IMR-90 (cell line): ENCODE results near the gene SPTLC2. TPM values are rescaled to one million over a fixed set of nuclear protein-coding genes. Genes with fewer than 3 reads are reported as not detected.

ENCODE experiments used
- ATAC-seq: fragments of 200-7000 bp; cut with Tn5 transposase; 2 replicates; pipeline ENCODE4 v1.9.1; 2020; ENCODE audit warnings: low read depth, mild to moderate bottlenecking, moderate library complexity
- BruUV-seq: library from RNA; stranded (reverse); fragments of 400-500 nt; replicated peaks from 2 replicates; lab custom pipeline; 2021; lab: Mats Ljungman, UMichigan
- CTCF ChIA-PET: fragments of 300-600 bp; formaldehyde crosslinking; extraction: SDS; loops from one replicate; lab custom pipeline; 2021; ENCODE audit warnings: antibody characterized with exemption; lab: Yijun Ruan, JAX
- POLR2A ChIA-PET: fragments of 300-600 bp; sonication (Branson Sonifier 250); formaldehyde crosslinking; loops from one replicate; lab custom pipeline; 2022; ENCODE audit warnings: antibody characterized with exemption; ENCODE audit not compliant: unreplicated experiment; lab: Charles Lee
- DNase-seq: peaks from one replicate; pipeline ENCODE4 v3.0.0; 2013
- H2AFZ ChIP-seq: replicated peaks from 2 replicates; pipeline ENCODE3; 2013; ENCODE audit warnings: low read length, mild to moderate bottlenecking; ENCODE audit not compliant: poor library complexity
- H2AK5ac ChIP-seq: 2 replicates; pipeline ENCODE4 v1.6.1; 2013; ENCODE audit warnings: low read depth, low read length, inconsistent platforms
- H2AK9ac ChIP-seq: replicated peaks from 2 replicates; pipeline ENCODE3; 2013; ENCODE audit warnings: mild to moderate bottlenecking, low read depth, low read length, moderate library complexity; ENCODE audit not compliant: poor library complexity
- H2BK120ac ChIP-seq: 2 replicates; pipeline ENCODE4 v1.6.1; 2013; ENCODE audit warnings: low read depth, low read length, inconsistent platforms
- H2BK15ac ChIP-seq: 3 replicates; pipeline ENCODE4 v1.6.1; 2013; ENCODE audit warnings: low read depth, low read length, inconsistent platforms
- H2BK20ac ChIP-seq: 2 replicates; pipeline ENCODE4 v1.6.1; 2013; ENCODE audit warnings: low read depth, mild to moderate bottlenecking, inconsistent platforms, low read length, moderate library complexity
- H2BK5ac ChIP-seq: 2 replicates; pipeline ENCODE4 v1.6.1; 2013; ENCODE audit warnings: mild to moderate bottlenecking, low read depth, low read length, inconsistent platforms; ENCODE audit not compliant: poor library complexity, severe bottlenecking
- H3K14ac ChIP-seq: replicated peaks from 2 replicates; pipeline ENCODE4 v1.6.1; 2013; ENCODE audit warnings: low read depth, low read length, inconsistent platforms
- H3K18ac ChIP-seq: 2 replicates; pipeline ENCODE4 v1.6.1; 2013; ENCODE audit warnings: low read depth, low read length, control low read depth
- H3K23ac ChIP-seq: 2 replicates; pipeline ENCODE4 v1.6.1; 2013; ENCODE audit warnings: low read depth, low read length, inconsistent platforms
- H3K27ac ChIP-seq: 2 replicates; pipeline ENCODE4 v1.5.1; 2013; ENCODE audit warnings: mild to moderate bottlenecking, control low read depth, low read length; ENCODE audit not compliant: insufficient read depth
- H3K27me3 ChIP-seq: 2 replicates; pipeline ENCODE4 v1.6.1; 2013; ENCODE audit warnings: low read length; ENCODE audit not compliant: control insufficient read depth, insufficient read depth
- H3K36me3 ChIP-seq: 2 replicates; pipeline ENCODE4 v1.6.1; 2013; ENCODE audit warnings: low read length, mixed read lengths; ENCODE audit not compliant: control insufficient read depth, insufficient read depth
- H3K4ac ChIP-seq: 2 replicates; pipeline ENCODE4 v1.6.1; 2013; ENCODE audit warnings: low read depth, low read length, inconsistent platforms
- H3K4me1 ChIP-seq: 2 replicates; pipeline ENCODE4 v1.6.1; 2013; ENCODE audit warnings: low read length, mixed read lengths; ENCODE audit not compliant: control insufficient read depth, insufficient read depth
- H3K4me2 ChIP-seq: 2 replicates; pipeline ENCODE4 v1.6.1; 2013; ENCODE audit warnings: low read depth, mild to moderate bottlenecking, control low read depth, low read length, moderate library complexity
- H3K4me3 ChIP-seq: 2 replicates; pipeline ENCODE4 v1.5.1; 2013; ENCODE audit warnings: low read depth, mild to moderate bottlenecking, control low read depth, low read length, moderate library complexity; ENCODE audit not compliant: insufficient read depth
- H3K56ac ChIP-seq: 2 replicates; pipeline ENCODE4 v1.6.1; 2013; ENCODE audit warnings: low read length, inconsistent platforms; ENCODE audit not compliant: insufficient read depth; ENCODE audit errors: extremely low read depth
- H3K79me1 ChIP-seq, 2 experiments: 2 replicates each; pipeline ENCODE4 v1.6.1; 2013; ENCODE audit warnings: low read length in 2 of 2, inconsistent platforms in 1 of 2, low read depth in 1 of 2
- H3K9ac ChIP-seq: 2 replicates; pipeline ENCODE4 v1.6.1; 2013; ENCODE audit warnings: low read depth, low read length, control low read depth
- H3K9me1 ChIP-seq: 2 replicates; pipeline ENCODE4 v1.6.1; 2013; ENCODE audit warnings: low read length, inconsistent platforms; ENCODE audit not compliant: insufficient read depth
- H3K9me3 ChIP-seq: 2 replicates; pipeline ENCODE4 v1.6.1; 2013; ENCODE audit warnings: low read length; ENCODE audit not compliant: control insufficient read depth, insufficient read depth
- H4K20me1 ChIP-seq: 2 replicates; pipeline ENCODE4 v1.6.1; 2013; ENCODE audit warnings: low read length, inconsistent platforms; ENCODE audit not compliant: insufficient read depth
- H4K5ac ChIP-seq: 2 replicates; pipeline ENCODE4 v1.6.1; 2013; ENCODE audit warnings: mild to moderate bottlenecking, low read depth, low read length, control low read depth
- H4K8ac ChIP-seq, 2 experiments: 2 replicates each; pipeline ENCODE4 v1.6.1; 2013; ENCODE audit warnings: low read depth in 2 of 2, low read length in 2 of 2, control low read depth in 1 of 2, inconsistent platforms in 1 of 2
- H4K91ac ChIP-seq: 2 replicates; pipeline ENCODE4 v1.6.1; 2013; ENCODE audit warnings: low read depth, low read length, inconsistent platforms; ENCODE audit not compliant: insufficient read depth
- BHLHE40 ChIP-seq: fragments of 150-350 bp; IDR thresholded peaks from 2 replicates; pipeline ENCODE4 v1.6.1; 2016; ENCODE audit warnings: mild to moderate bottlenecking, low read depth, low read length
- CEBPB ChIP-seq: IDR thresholded peaks from 2 replicates; pipeline ENCODE4 v1.6.1; 2012; ENCODE audit warnings: low read depth, low read length, improper control_type of control experiment
- FOS ChIP-seq: fragments of 150-350 bp; IDR thresholded peaks from 2 replicates; pipeline ENCODE4 v1.6.1; 2016; ENCODE audit warnings: low read depth, low read length
- NFE2L2 ChIP-seq: fragments of 150-350 bp; IDR thresholded peaks from 2 replicates; pipeline ENCODE4 v1.6.1; 2016; ENCODE audit warnings: low read depth, mild to moderate bottlenecking, low read length
- POLR2A ChIP-seq: IDR thresholded peaks from 2 replicates; pipeline ENCODE4 v1.6.1; 2012; ENCODE audit warnings: mild to moderate bottlenecking, low read depth, low read length
- WGBS, 2 experiments: methylation state at CpG; one replicate each; pipeline versions ENCODE4 v1.1.5 to v1.1.7; 2013; ENCODE audit warnings: missing lambda C conversion rate in 2 of 2; ENCODE audit not compliant: insufficient read length in 1 of 2; ENCODE audit errors: extremely low coverage in 2 of 2; 5-methylcytosine and 5-hydroxymethylcytosine counted together
- dilution Hi-C: fragments of 300-500 bp; cut with HindIII; formaldehyde crosslinking; loops from one replicate; pipeline ENCODE4 v1.14.3; 2018; ENCODE audit warnings: low sequenced_read_pairs; ENCODE audit not compliant: unreplicated experiment
- in situ Hi-C: fragments of 300-500 bp; cut with MboI; formaldehyde crosslinking; loops from 3 replicates; pipeline ENCODE4 v1.14.3; 2019; ENCODE audit warnings: low sequenced_read_pairs, inconsistent platforms, mixed read lengths
- intact Hi-C: fragments of 100-400 bp; cut with micrococcal nuclease; formaldehyde crosslinking; loops from 2 replicates; pipeline ENCODE4 v1.10.0; 2022
- polyA plus RNA-seq, 3 experiments: library from polyadenylated mRNA; depleted of rRNA; stranded (reverse); fragments of >200 nt; gene quantifications; 2 replicates each; pipeline ENCODE4 v1.2.3, GENCODE V29; 2012; ENCODE audit warnings: low replicate concordance in 1 of 3
- total RNA-seq: library from RNA; depleted of rRNA; stranded (reverse); fragments of >200 nt; gene quantifications from 2 replicates; pipeline ENCODE4 v1.2.3, GENCODE V29; 2012

Gene SPTLC2
- total and polyA plus RNA-seq, 2 of the 4 experiments (the other 2 are of a cell fraction), result 22.6 to 68.3 TPM

- intact Hi-C loops, result loop anchor here (1.0 to 5.0 kb wide), 2 partner anchors 8 to 55 kb away; partner anchors contain the start of gene SPTLC2
- Histone ChIP-seq H3K27ac (peak overlapping the region; percentile 48; the same call in 1 of the 2 replicates), H4K20me1 (peaks cover 11% of the 10 kb centered on the region), H3K4me3 (no peak overlapping the region), H3K9me1 (peaks cover 11% of the 10 kb centered on the region), H2BK20ac (peak overlapping the region; percentile 92), H3K9me3 (no peaks in the 10 kb centered on the region), H2AK5ac (no peak overlapping the region), H4K5ac (no peak overlapping the region), H2BK15ac (peak overlapping the region; percentile 69; the same call in 1 of the 3 replicates), H2AK9ac (no peak overlapping the region), H3K4me2 (peak overlapping the region; percentile 62), H3K4me1 (peaks cover 14% of the 10 kb centered on the region), H3K36me3 (peaks cover 3% of the 10 kb centered on the region; the same call in 1 of the 2 replicates), H3K14ac (peak overlapping the region; percentile 92; the same call in 1 of the 2 replicates), H4K91ac (peak overlapping the region; percentile 71), H2BK120ac (peak overlapping the region; percentile 91; the same call in 1 of the 2 replicates), H2AFZ (no peak overlapping the region), H3K79me1 (peaks cover 21 to 51% of the 10 kb centered on the region in 2 experiments; a peak in 3 of 4 replicates), H3K23ac (peak overlapping the region; percentile 95; the same call in 1 of the 2 replicates), H3K9ac (peak overlapping the region; percentile 4; the same call in 1 of the 2 replicates), H4K8ac (no peak overlapping the region), H3K4ac (peak overlapping the region; percentile 90; the same call in 1 of the 2 replicates), H3K56ac (peak overlapping the region; percentile 59; the same call in 1 of the 2 replicates), H3K18ac (peak overlapping the region; percentile 93; the same call in 1 of the 2 replicates), H2BK5ac (peak overlapping the region; percentile 91), H3K27me3 (no peaks in the 10 kb centered on the region)
- dilution Hi-C loops, result no loop called here
- in situ Hi-C loops, result no loop called here
- DNase-seq (peak; percentile 98), ATAC-seq (peak; percentile 98)
- WGBS, 2 experiments, result no CpG with 5 or more reads among the region's 4 CpGs
- POLR2A ChIA-PET, result interaction anchor here (0.5 kb wide), 2 partner anchors 17 to 363 kb away, joined by 4 to 5 read pairs; no protein-coding TSS in a partner anchor
- CTCF ChIA-PET, result interaction anchor here (1.0 kb wide), 1 partner anchor 34 kb away, joined by 3 read pairs; no protein-coding TSS in a partner anchor
- no TSS peak for BruUV-seq
- TF ChIP-seq BHLHE40 (peak; percentile 90), POLR2A (0 out of 2 replicates have a peak, but pooled peaks have one; percentile 21), CEBPB (peak; percentile 67), FOS (peak; percentile 78; the same call in 1 of the 2 replicates), NFE2L2 (no peak)
These were observed 53.8 kb downstream of the SPTLC2 start for GRCh38 chr14:77562681-77563080.
